Tibial artery (tissue), 4 donors: ENCODE results near the gene F7.
"Not testable (repeated sequence)": the region's sequence is repeated elsewhere in the genome, so short reads cannot be mapped to it uniquely, and the experiment has no call there.

Experiments
- DNase-seq, 2 donors: peaks; one replicate each; pipeline ENCODE4 v3.0.0-alpha.2; 2019
- H3K27ac ChIP-seq, 2 donors: fragments of 200-600 bp; sonication (generic) in 1 of 2; 1 replicate in 1 of 2; 2 replicates in 1 of 2; pipeline ENCODE4 v1.5.1; 2018 to 2019; ENCODE audit warnings: mild to moderate bottlenecking in 1 of 2
- H3K27me3 ChIP-seq, 2 donors: fragments of 200-600 bp; sonication (generic) in 1 of 2; one replicate each; pipeline versions ENCODE4 v1.5.1 to v1.6.0; 2016 to 2019
- H3K36me3 ChIP-seq, 3 donors: fragments of 200-600 bp; sonication (generic) in 2 of 3; one replicate each; pipeline ENCODE4 v1.5.1; 2016 to 2019; ENCODE audit warnings: mild to moderate bottlenecking in 2 of 3
- H3K4me1 ChIP-seq, 4 donors: fragments of 200-600 bp; sonication (generic) in 2 of 4; 1 replicate in 3 of 4; 2 replicates in 1 of 4; pipeline ENCODE4 v1.5.1; 2016 to 2019
- H3K4me3 ChIP-seq, 2 donors: fragments of 200-600 bp; sonication (generic) in 1 of 2; 1 replicate in 1 of 2; 2 replicates in 1 of 2; pipeline ENCODE4 v1.5.1; 2018 to 2019; ENCODE audit warnings: mild to moderate bottlenecking in 2 of 2
- H3K9me3 ChIP-seq, 3 donors: fragments of 200-600 bp; sonication (generic) in 1 of 3; one replicate each; pipeline ENCODE4 v1.5.1; 2016 to 2019
- CTCF ChIP-seq, 2 experiments: fragments of 200-600 bp in 1 of 2; fragments of 450-650 bp in 1 of 2; IDR thresholded peaks; one replicate each; pipeline ENCODE4 v1.5.1; 2017 to 2019; ENCODE audit warnings: antibody characterized with exemption in 2 of 2, mild to moderate bottlenecking in 1 of 2, moderate library complexity in 1 of 2
- intact Hi-C: fragments of 100-400 bp; cut with DNase I; formaldehyde crosslinking; loops from one replicate; pipeline ENCODE4 v1.15.0; 2023; ENCODE audit warnings: low total_unique reads

The F7 gene

GRCh38 chr13:113077953-113078901, 27.4 kb upstream of the F7 start:
- DNase-seq: no peak
- Histone ChIP-seq H3K4me3 (no peak overlapping the region), H3K9me3 (no peaks in the 10 kb centered on the region), H3K27ac (no peak overlapping the region), H3K27me3 (peaks cover 0 to 4% of the 10 kb centered on the region in 2 donors), H3K36me3 (peaks cover 0 to 84% (median 33%) of the 10 kb centered on the region in 3 donors), H3K4me1 (no peaks in the 10 kb centered on the region)
- intact Hi-C loops: no loop called here
- TF ChIP-seq CTCF (IDR thresholded peaks at IDR 0.05): no peak

GRCh38 chr13:113078902-113079780, 26.4 kb upstream of the F7 start:
- Histone ChIP-seq H3K4me3 (no peak overlapping the region), H3K36me3 (peaks cover 0 to 76% (median 31%) of the 10 kb centered on the region in 3 donors), H3K27me3 (peaks cover 0 to 4% of the 10 kb centered on the region in 2 donors), H3K9me3 (no peaks in the 10 kb centered on the region), H3K4me1 (no peaks in the 10 kb centered on the region), H3K27ac (no peak overlapping the region)
- DNase-seq: no peak
- TF ChIP-seq CTCF (IDR thresholded peaks at IDR 0.05): no peak
- intact Hi-C loops: no loop called here

- H3K27me3 ChIP-seq, H3K27ac ChIP-seq, H3K9me3 ChIP-seq, DNase-seq, H3K4me3 ChIP-seq, H3K4me1 ChIP-seq, intact Hi-C loops: not testable (repeated sequence)
- H3K36me3 ChIP-seq: peaks cover 0 to 74% (median 30%) of the 10 kb centered on the region in 3 donors
These were observed 25.9 kb upstream of the F7 start for GRCh38 chr13:113079781-113080080.

- TF ChIP-seq CTCF (IDR thresholded peaks at IDR 0.05): no peak
- Histone ChIP-seq H3K4me1 (no peaks in the 10 kb centered on the region), H3K27me3 (peaks cover 0 to 4% of the 10 kb centered on the region in 2 donors), H3K36me3 (peaks cover 0 to 74% (median 25%) of the 10 kb centered on the region in 3 donors), H3K4me3 (no peak overlapping the region), H3K9me3 (no peaks in the 10 kb centered on the region), H3K27ac (no peak overlapping the region)
- intact Hi-C loops: no loop called here
- no peak for DNase-seq
These were observed 25.2 kb upstream of the F7 start for GRCh38 chr13:113080361-113080831.

GRCh38 chr13:113080901-113081521, 24.6 kb upstream of the F7 start:
- DNase-seq: no peak
- peaks cover 0 to 4% of the 10 kb centered on the region in 2 donors for H3K27me3 ChIP-seq
- H3K4me3 ChIP-seq: no peak overlapping the region
- H3K27ac ChIP-seq: no peak overlapping the region
- peaks cover 0 to 74% (median 22%) of the 10 kb centered on the region in 3 donors for H3K36me3 ChIP-seq
- no peaks in the 10 kb centered on the region for H3K9me3 ChIP-seq
- intact Hi-C loops: no loop called here
- TF ChIP-seq CTCF (IDR thresholded peaks at IDR 0.05): no peak
- no peaks in the 10 kb centered on the region for H3K4me1 ChIP-seq
